Right kidney (tissue), 1 donor: ENCODE results near the gene CEACAM4.

Source experiments
- DNase-seq: peaks from one replicate; pipeline ENCODE4 v3.0.0-alpha.2; 2016

CEACAM4 gene

GRCh38 chr19:41616792-41617621 is 9.9 kb downstream of the CEACAM4 start:
- DNase-seq: no peak

GRCh38 chr19:41615207-41615606 is 11.7 kb downstream of the CEACAM4 start:
- DNase-seq: no peak

DNA sequence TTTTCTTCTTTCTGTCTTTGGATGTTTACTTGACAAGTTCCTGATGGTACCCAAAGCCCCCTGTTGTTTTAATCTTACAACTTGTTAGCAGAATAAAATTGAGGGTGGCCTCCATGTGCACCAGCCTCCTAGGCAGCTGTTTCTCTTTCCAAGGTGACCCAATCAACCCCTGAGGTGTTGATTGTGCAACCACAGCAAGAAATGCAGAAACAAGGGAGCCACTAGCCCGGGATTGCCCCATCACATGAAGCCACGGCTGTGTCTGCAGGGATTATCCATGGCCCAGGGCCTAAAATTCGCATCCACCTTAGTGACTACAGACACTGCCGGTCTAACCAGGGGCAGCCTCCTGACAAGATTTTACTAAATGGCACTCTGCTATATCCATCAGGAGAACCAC is 14.4 kb downstream of the CEACAM4 start:
- DNase-seq: no peak

- no peak for DNase-seq
These were observed 16.1 kb downstream of the CEACAM4 start for GRCh38 chr19:41610789-41611188.

DNA sequence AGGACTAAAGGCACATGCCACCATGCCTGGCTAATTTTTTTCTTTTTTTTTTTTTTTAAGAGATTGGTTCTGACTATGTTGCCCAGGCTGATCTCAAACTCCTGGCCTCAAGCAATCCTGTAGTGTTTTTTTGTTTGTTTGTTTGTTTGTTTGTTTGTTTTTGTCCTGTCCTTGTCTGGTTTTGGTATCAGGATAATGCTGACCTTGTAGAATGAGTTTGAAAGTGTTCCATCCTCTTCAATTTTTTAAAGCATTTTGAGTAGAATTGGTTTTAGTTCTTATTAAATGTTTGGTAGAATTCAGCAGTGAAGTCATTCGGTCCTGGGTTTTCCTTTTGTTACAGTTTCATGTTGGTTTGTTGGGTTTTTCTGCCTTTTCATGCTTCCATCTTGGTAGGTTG is 19.2 kb downstream of the CEACAM4 start:
- no peak for DNase-seq

- DNase-seq: no peak
These were observed 20.5 kb downstream of the CEACAM4 start for GRCh38 chr19:41606215-41606837.

- no peak for DNase-seq
These were observed 22.0 kb downstream of the CEACAM4 start for GRCh38 chr19:41604831-41605230.

DNA sequence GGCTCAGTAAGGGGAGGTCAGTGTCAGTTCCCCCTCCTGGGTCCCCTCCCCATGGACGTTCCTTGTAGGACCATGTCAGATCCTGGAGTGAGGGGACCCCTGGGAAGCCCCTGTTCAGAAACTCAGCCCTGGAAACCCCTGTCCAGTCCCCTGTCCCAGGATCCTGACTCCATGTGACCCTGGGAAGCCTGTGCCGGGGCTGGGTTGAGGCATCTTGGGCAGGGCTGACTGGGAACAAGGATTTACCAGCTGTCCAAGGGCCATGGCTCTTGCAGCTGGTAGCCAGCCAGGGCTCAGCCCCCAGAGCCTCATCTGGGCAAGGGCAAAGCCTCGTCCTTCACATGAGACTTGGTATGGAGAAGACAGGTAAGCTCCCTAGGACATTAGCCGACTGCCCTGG is 25.1 kb downstream of the CEACAM4 start:
- no peak for DNase-seq

- no peak for DNase-seq
These were observed 27.5 kb downstream of the CEACAM4 start for GRCh38 chr19:41599175-41599966.

DNA sequence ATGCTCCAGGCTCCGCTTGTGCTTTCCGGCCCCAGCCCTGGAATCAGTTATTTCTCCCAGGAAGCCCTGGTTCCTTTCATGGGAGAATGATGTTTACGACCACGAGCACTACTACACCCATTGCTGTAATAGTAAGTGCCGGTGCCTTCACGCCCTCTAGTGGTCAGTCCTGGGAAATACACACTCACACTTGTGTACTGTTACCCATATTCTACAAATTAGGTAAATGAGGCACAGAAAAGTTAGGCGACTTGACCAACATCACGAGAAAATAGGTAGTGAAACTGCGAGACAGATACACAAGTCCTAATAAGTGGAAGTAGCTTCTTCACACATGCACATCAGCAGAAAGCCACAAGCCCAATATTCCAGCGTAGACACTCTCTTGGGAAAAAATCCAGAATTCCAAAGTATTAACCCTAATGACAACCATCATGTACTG is 29.3 kb downstream of the CEACAM4 start:
- no peak for DNase-seq

DNA sequence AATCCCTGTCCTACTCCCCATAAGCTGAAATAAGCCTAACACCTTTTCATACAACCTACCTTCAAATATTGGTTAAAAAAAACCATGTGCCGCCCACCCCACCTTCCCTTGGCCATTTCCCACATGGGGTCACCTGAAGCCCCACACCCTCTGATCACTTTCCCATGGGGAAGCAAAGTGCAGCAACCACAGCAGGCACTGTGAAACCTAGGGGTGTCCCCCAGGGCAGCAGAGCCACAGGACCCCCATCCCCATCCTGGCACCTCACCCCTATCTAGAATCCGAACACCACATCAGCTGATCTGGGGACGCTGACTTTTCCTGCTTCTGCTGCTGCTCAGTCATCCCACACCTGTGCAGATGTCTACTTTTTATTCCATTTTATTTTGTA is 31.0 kb downstream of the CEACAM4 start:
- no peak for DNase-seq

- DNase-seq: no peak
These were observed 31.5 kb downstream of the CEACAM4 start for GRCh38 chr19:41595258-41595889.

- DNase-seq: no peak
These were observed 34.8 kb downstream of the CEACAM4 start for GRCh38 chr19:41591951-41592562.

DNA sequence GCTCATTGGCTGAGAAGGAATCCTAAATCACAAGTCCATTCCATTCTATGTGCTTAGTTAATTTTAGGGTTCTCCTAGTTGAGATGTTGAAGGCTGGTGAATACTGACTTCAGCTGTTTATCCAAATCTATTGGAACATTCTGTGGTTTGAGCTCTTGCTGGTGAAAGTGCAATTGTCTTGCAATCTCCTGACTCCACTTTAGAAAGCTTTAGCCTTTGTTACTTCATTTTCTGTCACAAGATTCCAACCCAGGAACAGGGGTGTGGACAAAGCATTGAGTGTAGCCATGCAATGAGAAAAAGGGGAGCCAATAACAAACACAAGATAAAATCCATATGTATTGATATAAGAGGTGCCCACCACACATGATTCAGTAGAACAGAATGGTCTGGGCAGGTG is 35.9 kb downstream of the CEACAM4 start:
- no peak for DNase-seq

GRCh38 chr19:41589371-41589770 is 37.5 kb downstream of the CEACAM4 start:
- no peak for DNase-seq

DNA sequence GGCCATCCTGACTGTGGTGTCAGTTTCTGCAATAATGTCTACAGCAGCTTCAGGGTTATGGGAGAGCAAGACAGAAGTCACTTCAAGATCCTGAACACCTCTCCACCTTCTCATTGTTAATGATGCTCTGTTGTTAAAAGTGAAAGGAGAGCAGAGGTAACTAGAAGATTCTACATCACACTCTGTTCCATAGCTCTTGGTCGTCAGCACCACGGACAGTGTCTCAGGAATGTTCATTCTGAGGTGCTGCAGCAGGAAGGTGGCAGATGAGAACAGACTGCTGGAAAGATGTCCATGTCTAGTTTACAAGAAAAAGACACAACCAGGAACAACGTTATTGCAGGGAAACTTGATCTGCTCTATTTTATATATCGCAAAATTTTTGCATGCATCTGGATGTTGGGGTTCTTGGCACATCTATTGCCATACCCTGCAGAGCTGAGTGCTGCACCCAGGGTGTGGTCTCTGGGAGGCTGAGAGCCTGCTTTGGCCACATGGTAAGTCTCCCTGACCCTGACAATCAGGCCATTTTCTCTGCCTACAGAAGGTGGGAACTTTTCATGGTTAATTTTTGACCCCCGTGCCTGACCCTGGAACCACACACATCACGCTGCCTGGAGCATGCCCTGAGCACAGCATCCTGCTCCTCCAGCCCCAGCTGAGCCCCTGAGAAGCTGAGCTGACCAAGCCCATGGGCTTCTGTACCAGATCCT is 38.2 kb downstream of the CEACAM4 start:
- no peak for DNase-seq

GRCh38 chr19:41587838-41588210 is 39.0 kb downstream of the CEACAM4 start:
- DNase-seq: no peak

- no peak for DNase-seq
These were observed 39.6 kb downstream of the CEACAM4 start for GRCh38 chr19:41587101-41587837.

- no peak for DNase-seq
These were observed 40.8 kb downstream of the CEACAM4 start for GRCh38 chr19:41586064-41586463.

DNA sequence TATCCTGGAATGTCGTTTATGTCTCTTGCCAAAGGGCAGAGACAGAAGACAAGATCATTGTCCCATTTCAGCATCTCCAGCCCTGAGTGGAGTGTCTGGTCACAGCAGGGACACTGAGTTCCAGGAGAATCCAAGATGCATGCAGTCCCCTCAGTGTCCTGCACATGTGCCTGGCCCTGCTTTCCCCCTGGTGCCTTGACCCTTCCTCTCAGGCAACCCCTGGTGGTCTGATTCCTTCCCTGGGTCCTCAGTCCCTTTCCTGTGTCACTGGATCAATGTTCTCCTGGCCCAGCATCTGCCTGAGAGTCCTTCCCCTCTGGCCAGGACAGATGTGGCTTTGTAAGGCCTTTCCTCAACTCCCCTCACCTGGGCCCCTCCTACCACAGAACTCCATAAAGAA is 41.9 kb downstream of the CEACAM4 start:
- DNase-seq: no peak

GRCh38 chr19:41584260-41584810 is 42.5 kb downstream of the CEACAM4 start:
- no peak for DNase-seq
